SIG-M5 treated with dmso at 0.1 percent for 504 hours (cell line): ENCODE results near the gene ATP13A1.
"Not testable (repeated sequence)": the region's sequence is repeated elsewhere in the genome, so short reads cannot be mapped to it uniquely, and the experiment has no call there.

ENCODE experiments used
- DNase-seq: peaks from one replicate; lab custom pipeline; 2025; ENCODE audit not compliant: unreplicated experiment; lab: John Stamatoyannopoulos, UW

Gene ATP13A1

GRCh38 chr19:19624032-19624570 is 39.4 kb downstream of the ATP13A1 start:
- DNase-seq: no peak

GRCh38 chr19:19623383-19623782 is 40.1 kb downstream of the ATP13A1 start:
- no peak for DNase-seq

GRCh38 chr19:19619849-19620210 is 43.6 kb downstream of the ATP13A1 start:
- DNase-seq: no peak

- DNase-seq: no peak
Measured at GRCh38 chr19:19619181-19619848, 44.2 kb downstream of the ATP13A1 start.

- peak; percentile 95 for DNase-seq
Measured at GRCh38 chr19:19618219-19619051, 45.0 kb downstream of the ATP13A1 start, which contains the start of gene PBX4. TSS of gene PBX4 (minus strand) at chr19:19618687. CDS start at chr19:19618629, 58 bp downstream.

GRCh38 chr19:19615086-19615485 is 48.4 kb downstream of the ATP13A1 start:
- no peak for DNase-seq

GRCh38 chr19:19613506-19613905 is 50.0 kb downstream of the ATP13A1 start:
- no peak for DNase-seq

- no peak for DNase-seq
Measured at GRCh38 chr19:19610376-19611202, 52.9 kb downstream of the ATP13A1 start.

GRCh38 chr19:19606686-19607085 is 56.8 kb downstream of the ATP13A1 start:
- DNase-seq: not testable (repeated sequence)

- peak; percentile 46 for DNase-seq
Measured at GRCh38 chr19:19606021-19606420, 57.5 kb downstream of the ATP13A1 start.

- no peak for DNase-seq
Measured at GRCh38 chr19:19602713-19603324, 60.7 kb downstream of the ATP13A1 start.

GRCh38 chr19:19602136-19602712 is 61.3 kb downstream of the ATP13A1 start:
- DNase-seq: no peak

GRCh38 chr19:19600793-19601330 is 62.6 kb downstream of the ATP13A1 start:
- no peak for DNase-seq

GRCh38 chr19:19598728-19599451 is 64.6 kb downstream of the ATP13A1 start:
- not testable (repeated sequence) for DNase-seq

- DNase-seq: no peak
Measured at GRCh38 chr19:19597809-19598306, 65.6 kb downstream of the ATP13A1 start.
